OCI-LY7 (cell line): ENCODE data around the gene MAGIX. TPM values are rescaled to one million over a fixed set of nuclear protein-coding genes. Genes with fewer than 3 reads are reported as not detected.
"Not testable (repeated sequence)": the region's sequence is repeated elsewhere in the genome, so short reads cannot be mapped to it uniquely, and the experiment has no call there.

Experiments used
- BruUV-seq: library from RNA; stranded (reverse); fragments of 400-500 nt; replicated peaks from 2 replicates; lab custom pipeline; 2021; lab: Mats Ljungman, UMichigan
- CTCF ChIA-PET: fragments of 300-600 bp; sonication (Branson Sonifier 250); formaldehyde crosslinking; loops from one replicate; lab custom pipeline; 2022; ENCODE audit warnings: antibody characterized with exemption; ENCODE audit not compliant: unreplicated experiment; lab: Charles Lee
- POLR2A ChIA-PET: fragments of 300-600 bp; sonication (Branson Sonifier 250); formaldehyde crosslinking; loops from one replicate; lab custom pipeline; 2022; ENCODE audit warnings: antibody characterized with exemption; lab: Charles Lee
- DNase-seq: peaks from one replicate; pipeline ENCODE4 v3.0.0-alpha.2; 2015; ENCODE audit warnings: low spot score
- H2AFZ ChIP-seq: fragments of 200-600 bp; sonication (generic), shearing (Covaris generic); 2 replicates; pipeline ENCODE4 v1.6.1; 2014; ENCODE audit warnings: mild to moderate bottlenecking, antibody characterized with exemption, low read length, moderate library complexity
- H3K27ac ChIP-seq: fragments of 200-600 bp; sonication (generic); 2 replicates; pipeline ENCODE4 v1.5.1; 2014; ENCODE audit warnings: mixed run types, low read depth, mild to moderate bottlenecking, moderate library complexity, low read length, inconsistent platforms; ENCODE audit not compliant: poor library complexity, severe bottlenecking
- H3K36me3 ChIP-seq: fragments of 200-600 bp; sonication (generic); 2 replicates; pipeline ENCODE4 v1.6.1; 2014; ENCODE audit warnings: mild to moderate bottlenecking, antibody characterized with exemption, low read length, moderate library complexity, mixed read lengths; ENCODE audit not compliant: insufficient read depth
- H3K4me1 ChIP-seq: fragments of 200-600 bp; sonication (generic); 2 replicates; pipeline ENCODE4 v1.5.1; 2014; ENCODE audit warnings: mild to moderate bottlenecking, low read length; ENCODE audit not compliant: insufficient read depth, poor library complexity, severe bottlenecking
- H3K4me2 ChIP-seq: fragments of 200-600 bp; sonication (generic); 2 replicates; pipeline ENCODE4 v1.6.1; 2014; ENCODE audit warnings: mild to moderate bottlenecking, low read length
- H3K4me3 ChIP-seq: fragments of 200-600 bp; sonication (generic); 2 replicates; pipeline ENCODE4 v1.5.1; 2014; ENCODE audit warnings: mild to moderate bottlenecking, low read depth, low read length; ENCODE audit not compliant: poor library complexity, severe bottlenecking
- H3K79me2 ChIP-seq: fragments of 200-600 bp; sonication (generic); 2 replicates; pipeline ENCODE4 v1.6.1; 2016; ENCODE audit warnings: low read depth, mild to moderate bottlenecking, low read length, moderate library complexity, mixed read lengths; ENCODE audit not compliant: insufficient read depth
- H3K9me2 ChIP-seq: fragments of 200-600 bp; sonication (generic); 2 replicates; pipeline ENCODE4 v1.6.1; 2016; ENCODE audit warnings: mild to moderate bottlenecking, low read length, mixed read lengths; ENCODE audit not compliant: insufficient read depth
- H3K9me3 ChIP-seq: fragments of 200-600 bp; sonication (generic); 2 replicates; pipeline ENCODE4 v1.6.1; 2014; ENCODE audit warnings: mild to moderate bottlenecking, mixed run types, low read length, mixed read lengths
- H4K20me1 ChIP-seq: fragments of 200-600 bp; sonication (generic); 2 replicates; pipeline ENCODE4 v1.6.1; 2014; ENCODE audit warnings: mild to moderate bottlenecking, antibody characterized with exemption, low read length, moderate library complexity, mixed read lengths; ENCODE audit not compliant: insufficient read depth
- CTCF ChIP-seq: fragments of 200-600 bp; sonication (generic); conservative IDR thresholded peaks from 2 replicates; pipeline ENCODE4 v1.5.1; 2014; ENCODE audit warnings: mild to moderate bottlenecking, antibody characterized with exemption, low read length, moderate library complexity, mixed read lengths
- EZH2phosphoT487 ChIP-seq: fragments of 200-600 bp; sonication (generic); IDR thresholded peaks from 2 replicates; pipeline ENCODE4 v1.6.1; 2018; ENCODE audit warnings: low read depth, borderline replicate concordance, mild to moderate bottlenecking, mixed run types, antibody characterized with exemption, low read length, moderate library complexity, mixed read lengths
- intact Hi-C: fragments of 100-400 bp; cut with micrococcal nuclease; formaldehyde crosslinking; loops from one replicate; pipeline ENCODE4 v1.10.0; 2022; ENCODE audit not compliant: unreplicated experiment
- total RNA-seq, 2 experiments: library from RNA; depleted of rRNA in 1 of 2; stranded (reverse); fragments of >200 nt in 1 of 2; shearing (Covaris generic) in 1 of 2; gene quantifications; 2 replicates each; pipeline ENCODE4 v1.2.3, GENCODE V29; 2014 to 2022

Gene MAGIX
- total RNA-seq, 2 experiments from 2014 or later: 0.85 to 1.7 TPM

DNA sequence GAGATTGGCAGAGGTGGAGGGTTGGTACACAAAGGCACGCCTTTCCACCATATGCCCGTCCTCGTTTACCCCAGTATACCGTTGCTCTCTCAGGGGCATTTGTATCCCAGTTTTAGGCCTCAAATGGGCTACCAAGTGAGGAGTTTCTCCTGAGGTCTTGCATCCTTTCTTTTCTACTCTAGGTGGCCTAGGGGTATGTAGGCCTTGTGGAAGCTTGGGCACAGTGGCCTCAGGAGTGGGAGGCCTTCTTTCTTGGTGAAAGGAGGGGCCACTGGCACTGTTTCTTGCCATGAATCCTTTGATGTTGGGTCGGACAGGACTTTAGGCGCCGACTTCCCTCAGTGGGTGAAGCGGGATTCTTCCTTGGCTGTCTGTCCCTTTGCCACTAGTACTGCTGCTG is 15.3 kb upstream of the MAGIX start:
- Histone ChIP-seq H3K4me1 (no peaks in the 10 kb centered on the region), H3K4me2 (no peak overlapping the region), H3K4me3 (no peak overlapping the region), H3K27ac (no peak overlapping the region), H3K79me2 (no peaks in the 10 kb centered on the region), H3K9me2 (no peaks in the 10 kb centered on the region), H3K9me3 (no peaks in the 10 kb centered on the region), H4K20me1 (no peaks in the 10 kb centered on the region), H3K36me3 (no peaks in the 10 kb centered on the region), H2AFZ (no peak overlapping the region)
- no peak for DNase-seq
- CTCF ChIA-PET: no interaction called here
- BruUV-seq: no TSS peak
- TF ChIP-seq EZH2phosphoT487 (no peak), CTCF (no peak)
- POLR2A ChIA-PET: no interaction called here
- intact Hi-C loops: no loop called here

DNA sequence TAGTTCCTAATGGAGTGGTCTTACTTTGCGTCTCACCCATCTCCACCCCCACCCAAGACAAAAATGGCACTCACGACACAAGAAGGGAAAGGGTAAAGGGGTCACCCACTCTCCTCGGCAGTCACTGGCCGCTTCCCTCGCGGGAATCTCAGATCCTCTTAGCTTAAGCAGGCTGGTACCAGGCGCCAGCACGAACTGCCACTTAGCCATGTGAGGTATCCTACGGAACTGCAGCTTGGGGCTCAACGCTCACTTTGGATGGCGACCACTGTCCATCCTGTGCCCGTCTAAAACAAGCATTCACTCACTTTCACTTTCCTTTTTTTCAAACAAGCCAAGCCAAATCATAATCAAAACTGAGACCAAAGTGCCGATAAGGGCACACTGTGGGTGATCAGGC is 14.6 kb upstream of the MAGIX start:
- Histone ChIP-seq H3K36me3 (no peaks in the 10 kb centered on the region), H3K4me2 (no peak overlapping the region), H3K4me1 (no peaks in the 10 kb centered on the region), H4K20me1 (no peaks in the 10 kb centered on the region), H3K4me3 (no peak overlapping the region), H3K9me3 (no peaks in the 10 kb centered on the region), H3K79me2 (no peaks in the 10 kb centered on the region), H3K9me2 (no peaks in the 10 kb centered on the region), H3K27ac (no peak overlapping the region), H2AFZ (no peak overlapping the region)
- no peak for DNase-seq
- POLR2A ChIA-PET: no interaction called here
- intact Hi-C loops: no loop called here
- BruUV-seq: no TSS peak
- TF ChIP-seq CTCF (no peak), EZH2phosphoT487 (no peak)
- CTCF ChIA-PET: no interaction called here

- H3K4me3 ChIP-seq, BruUV-seq, H3K4me2 ChIP-seq, DNase-seq, POLR2A ChIA-PET, H3K4me1 ChIP-seq, CTCF ChIA-PET, H4K20me1 ChIP-seq, H3K9me2 ChIP-seq, H3K27ac ChIP-seq, H3K9me3 ChIP-seq, H3K79me2 ChIP-seq, H3K36me3 ChIP-seq, intact Hi-C loops, H2AFZ ChIP-seq: not testable (repeated sequence)
These were observed 14.0 kb upstream of the MAGIX start for GRCh38 chrX:49148390-49149100.

- H3K4me1 ChIP-seq, intact Hi-C loops, H3K9me2 ChIP-seq, H2AFZ ChIP-seq, H4K20me1 ChIP-seq, H3K79me2 ChIP-seq, H3K36me3 ChIP-seq, DNase-seq, BruUV-seq, H3K27ac ChIP-seq, H3K4me3 ChIP-seq, CTCF ChIA-PET, H3K4me2 ChIP-seq, H3K9me3 ChIP-seq: not testable (repeated sequence)
- POLR2A ChIA-PET: interaction anchor here (0.6 kb wide), 1 partner anchor 13 kb away, joined by 3 read pairs; no protein-coding TSS in a partner anchor
These were observed 13.3 kb upstream of the MAGIX start for GRCh38 chrX:49149291-49149690.
